ENCODE data around the gene PALLD.

DNA sequence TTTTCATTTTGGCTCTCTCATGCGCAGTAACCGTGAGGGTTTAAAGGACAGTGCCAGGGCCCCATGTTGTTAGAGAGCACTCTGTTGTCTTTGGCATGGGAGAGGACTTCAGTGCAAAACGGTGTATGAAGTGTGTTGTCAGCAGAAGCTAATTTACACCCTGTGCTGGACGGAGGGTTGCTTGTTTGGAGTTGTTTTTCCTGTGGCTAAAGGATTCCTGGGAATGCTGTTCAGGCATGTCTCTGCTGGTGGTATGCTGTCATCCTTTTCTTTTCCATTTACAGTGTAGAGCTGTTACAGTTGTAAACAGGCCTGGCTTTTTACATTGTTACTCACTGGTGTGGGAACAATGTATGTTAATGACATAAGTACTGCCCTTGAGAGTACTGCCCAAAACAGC is 306.9 kb downstream of the PALLD start:
- TF ChIP-seq POLR2A (IDR thresholded peaks at IDR 0.05) = no peak
- TF ChIP-seq, protein P1, sequence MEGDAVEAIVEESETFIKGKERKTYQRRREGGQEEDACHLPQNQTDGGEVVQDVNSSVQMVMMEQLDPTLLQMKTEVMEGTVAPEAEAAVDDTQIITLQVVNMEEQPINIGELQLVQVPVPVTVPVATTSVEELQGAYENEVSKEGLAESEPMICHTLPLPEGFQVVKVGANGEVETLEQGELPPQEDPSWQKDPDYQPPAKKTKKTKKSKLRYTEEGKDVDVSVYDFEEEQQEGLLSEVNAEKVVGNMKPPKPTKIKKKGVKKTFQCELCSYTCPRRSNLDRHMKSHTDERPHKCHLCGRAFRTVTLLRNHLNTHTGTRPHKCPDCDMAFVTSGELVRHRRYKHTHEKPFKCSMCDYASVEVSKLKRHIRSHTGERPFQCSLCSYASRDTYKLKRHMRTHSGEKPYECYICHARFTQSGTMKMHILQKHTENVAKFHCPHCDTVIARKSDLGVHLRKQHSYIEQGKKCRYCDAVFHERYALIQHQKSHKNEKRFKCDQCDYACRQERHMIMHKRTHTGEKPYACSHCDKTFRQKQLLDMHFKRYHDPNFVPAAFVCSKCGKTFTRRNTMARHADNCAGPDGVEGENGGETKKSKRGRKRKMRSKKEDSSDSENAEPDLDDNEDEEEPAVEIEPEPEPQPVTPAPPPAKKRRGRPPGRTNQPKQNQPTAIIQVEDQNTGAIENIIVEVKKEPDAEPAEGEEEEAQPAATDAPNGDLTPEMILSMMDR (IDR thresholded peaks at IDR 0.05) = no peak
